Measurements from ENCODE around the gene TEPSIN.

- no peak for TF ChIP-seq ISL1 (CRISPR knock-in tag; IDR thresholded peaks at IDR 0.05)
- no peak for TF ChIP-seq ZFP30 (CRISPR knock-in tag; IDR thresholded peaks at IDR 0.05)
- TF ChIP-seq PATZ1 (CRISPR knock-in tag; IDR thresholded peaks at IDR 0.05; ENCODE audit: borderline replicate concordance), result no peak
- no peak for TF ChIP-seq ZFP3 (CRISPR knock-in tag; IDR thresholded peaks at IDR 0.05)
- TF ChIP-seq ZC3H10 (CRISPR knock-in tag; IDR thresholded peaks at IDR 0.05), result no peak
Measured at GRCh38 chr17:81287152-81287551, 48.3 kb upstream of the TEPSIN start.

Measured in SK-N-SH treated with all-trans-retinoic acid at 6 μM for 48 hours (cell line).